Measurements from ENCODE around the gene NT5C1B.
"Not testable (repeated sequence)": the region's sequence is repeated elsewhere in the genome, so short reads cannot be mapped to it uniquely, and the experiment has no call there.

The NT5C1B gene

DNA sequence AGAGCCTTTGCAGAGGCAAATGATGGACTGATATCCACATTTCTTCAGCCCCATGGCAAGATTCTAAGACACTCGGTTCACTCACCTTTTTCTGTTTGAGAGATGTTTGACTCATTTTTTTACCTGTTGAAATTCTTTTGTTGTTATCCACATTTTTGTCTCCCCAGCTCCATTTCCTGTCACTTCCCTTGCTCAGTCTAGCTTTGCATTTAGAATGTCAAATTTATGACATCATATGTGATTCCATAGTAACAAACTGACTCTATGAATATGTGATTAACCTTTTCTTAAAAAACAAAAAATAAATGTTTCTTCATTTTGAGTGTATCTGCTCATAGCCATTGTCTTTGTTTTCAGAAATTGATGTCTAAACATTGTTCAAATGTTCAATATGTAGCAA lies at the start of gene NT5C1B:
NT5C1B (minus strand) TSS at position 216 of the 400 bp plus-strand sequence; CDS start at position 115, 101 bp downstream.
- no peak within 1 kb of the TSS for H3K9ac ChIP-seq (ENCODE audit: low read depth, low read length)

DNA sequence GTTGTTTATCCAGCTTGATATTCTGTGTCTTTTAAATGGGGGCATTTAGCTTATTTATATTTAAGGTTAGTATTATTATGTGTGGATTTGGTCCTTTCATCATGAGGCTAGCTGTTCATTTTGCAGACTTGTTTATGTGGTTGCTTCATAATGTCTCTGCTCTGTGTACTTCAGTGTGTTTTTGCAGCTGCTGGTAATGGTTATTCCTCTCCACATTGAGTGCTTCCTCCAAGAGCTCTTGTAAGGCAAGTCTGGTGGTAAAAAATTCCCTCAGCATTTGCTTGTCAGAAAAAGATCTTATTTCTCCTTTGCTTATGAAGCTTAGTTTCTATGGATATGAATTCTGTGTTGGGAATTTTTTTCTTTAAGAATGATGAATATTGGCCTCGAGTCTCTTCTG lies 47.8 kb upstream of the NT5C1B start:
- Histone ChIP-seq H3K9ac (ENCODE audit: low read depth, low read length) (no peak overlapping the region), H3K27ac (ENCODE audit: low read length) (no peak overlapping the region), H3K4me3 (ENCODE audit: low read length) (no peak overlapping the region), H3K9me3 (ENCODE audit: insufficient read depth, low read depth, low read length) (peaks cover 25% of the 10 kb centered on the region), H3K27me3 (ENCODE audit: insufficient read depth, low read length) (no peaks in the 10 kb centered on the region), H3K4me1 (ENCODE audit: insufficient read depth, low read length) (no peaks in the 10 kb centered on the region), H3K36me3 (ENCODE audit: insufficient read depth, low read depth, low read length) (no peaks in the 10 kb centered on the region)

More for the DNA sequence above, at the start of gene NT5C1B:
- no peaks in the 10 kb centered on the region for H3K27me3 ChIP-seq (ENCODE audit: insufficient read depth, low read length)
- no peak within 1 kb of the TSS for H3K4me3 ChIP-seq (ENCODE audit: low read length)
- H3K27ac ChIP-seq (ENCODE audit: low read length), result no peak within 1 kb of the TSS
- H3K36me3 ChIP-seq (ENCODE audit: insufficient read depth, low read depth, low read length), result no peaks in the 10 kb centered on the region
- H3K9me3 ChIP-seq (ENCODE audit: insufficient read depth, low read depth, low read length), result no peaks in the 10 kb centered on the region
- no peaks in the 10 kb centered on the region for H3K4me1 ChIP-seq (ENCODE audit: insufficient read depth, low read length)

DNA sequence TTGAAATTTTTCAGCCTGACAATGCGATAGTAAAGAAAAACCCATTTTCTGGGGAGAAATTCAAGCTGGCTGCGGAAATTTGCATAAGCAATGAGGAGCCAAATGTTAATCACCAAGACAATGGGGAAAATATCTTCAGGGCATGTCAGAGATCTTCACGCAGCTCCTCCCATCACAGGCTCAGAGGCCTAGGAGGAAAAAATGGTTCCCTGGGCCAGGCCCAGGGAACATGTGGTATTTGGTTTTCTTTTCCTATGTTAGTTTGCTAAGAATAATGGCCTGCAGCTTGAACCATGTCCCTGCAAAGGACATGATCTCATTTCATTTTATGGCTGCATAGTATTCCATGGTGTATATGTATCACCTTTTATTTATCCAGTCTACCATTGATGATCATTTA lies 43.3 kb upstream of the NT5C1B start:
- not testable (repeated sequence) for H3K27ac ChIP-seq (ENCODE audit: low read length); H3K36me3 ChIP-seq (ENCODE audit: insufficient read depth, low read depth, low read length); H3K9ac ChIP-seq (ENCODE audit: low read depth, low read length); H3K4me1 ChIP-seq (ENCODE audit: insufficient read depth, low read length); H3K27me3 ChIP-seq (ENCODE audit: insufficient read depth, low read length); H3K4me3 ChIP-seq (ENCODE audit: low read length)
- H3K9me3 ChIP-seq (ENCODE audit: insufficient read depth, low read depth, low read length), result peaks cover 36% of the 10 kb centered on the region

DNA sequence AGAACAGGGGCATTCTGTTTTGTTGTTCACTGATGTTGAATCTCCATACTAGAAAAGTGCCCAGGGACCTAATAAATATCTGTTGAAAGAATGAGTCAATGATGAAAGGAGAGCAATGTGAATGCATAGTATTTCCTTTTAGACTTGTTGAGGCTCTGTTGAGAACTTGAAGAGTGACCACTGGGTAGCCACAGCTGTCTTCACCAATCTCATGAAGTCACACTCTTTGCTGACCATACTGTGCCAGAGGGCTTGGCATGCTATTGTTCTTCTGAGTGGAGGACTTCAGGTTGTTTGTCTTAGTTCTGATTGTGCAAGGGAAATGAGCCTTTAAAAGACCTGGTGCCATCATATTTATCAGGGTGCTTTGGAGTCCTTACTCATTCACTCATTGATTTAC lies 41.6 kb upstream of the NT5C1B start:
- no peak overlapping the region for H3K27ac ChIP-seq (ENCODE audit: low read length)
- H3K9me3 ChIP-seq (ENCODE audit: insufficient read depth, low read depth, low read length), result peaks cover 31% of the 10 kb centered on the region
- H3K4me1 ChIP-seq (ENCODE audit: insufficient read depth, low read length), result no peaks in the 10 kb centered on the region
- H3K9ac ChIP-seq (ENCODE audit: low read depth, low read length), result no peak overlapping the region
- no peaks in the 10 kb centered on the region for H3K27me3 ChIP-seq (ENCODE audit: insufficient read depth, low read length)
- no peak overlapping the region for H3K4me3 ChIP-seq (ENCODE audit: low read length)
- H3K36me3 ChIP-seq (ENCODE audit: insufficient read depth, low read depth, low read length), result no peaks in the 10 kb centered on the region

DNA sequence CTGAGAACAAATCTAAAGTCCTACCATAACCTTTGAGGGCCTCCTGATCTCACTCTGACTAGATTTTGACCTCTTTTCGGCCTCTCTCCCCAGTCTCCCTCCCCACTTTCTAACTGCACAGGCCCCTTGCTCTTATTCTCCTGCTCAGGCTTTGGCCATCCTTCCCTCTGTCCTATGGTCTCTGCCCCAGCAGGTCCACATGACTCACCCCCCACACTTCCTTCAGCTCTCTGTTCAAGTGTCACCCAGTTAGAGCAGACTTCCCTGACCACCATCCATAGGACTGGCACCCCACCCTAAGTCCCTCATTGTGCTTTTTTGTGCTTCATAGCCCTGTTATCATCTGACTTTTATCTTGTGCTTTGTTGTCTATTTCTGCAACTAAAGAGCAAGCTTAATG lies 41.2 kb upstream of the NT5C1B start:
- no peak overlapping the region for H3K27ac ChIP-seq (ENCODE audit: low read length)
- H3K27me3 ChIP-seq (ENCODE audit: insufficient read depth, low read length), result no peaks in the 10 kb centered on the region
- H3K9me3 ChIP-seq (ENCODE audit: insufficient read depth, low read depth, low read length), result peaks cover 31% of the 10 kb centered on the region
- H3K4me3 ChIP-seq (ENCODE audit: low read length), result no peak overlapping the region
- no peaks in the 10 kb centered on the region for H3K4me1 ChIP-seq (ENCODE audit: insufficient read depth, low read length)
- no peaks in the 10 kb centered on the region for H3K36me3 ChIP-seq (ENCODE audit: insufficient read depth, low read depth, low read length)
- no peak overlapping the region for H3K9ac ChIP-seq (ENCODE audit: low read depth, low read length)

DNA sequence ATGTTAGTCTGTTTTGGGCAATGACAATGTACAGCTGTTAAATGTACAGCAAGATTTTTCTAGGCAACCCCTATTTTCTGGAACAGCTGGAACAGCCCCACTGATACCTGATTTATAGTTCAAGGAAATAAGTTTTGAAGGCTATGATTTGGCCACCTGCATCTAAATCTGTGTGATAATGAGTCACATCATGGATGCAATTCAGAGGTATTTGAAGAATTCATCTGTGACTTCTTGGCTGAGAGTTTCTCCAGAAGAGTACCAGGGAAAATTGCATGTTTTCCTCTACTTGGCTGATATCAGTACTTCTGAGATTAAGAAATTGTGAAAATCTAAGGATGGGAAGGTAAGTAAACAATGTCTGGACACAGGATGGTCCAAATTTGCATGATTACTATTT lies 40.7 kb upstream of the NT5C1B start:
- no peak overlapping the region for H3K27ac ChIP-seq (ENCODE audit: low read length)
- peaks cover 31% of the 10 kb centered on the region for H3K9me3 ChIP-seq (ENCODE audit: insufficient read depth, low read depth, low read length)
- no peaks in the 10 kb centered on the region for H3K36me3 ChIP-seq (ENCODE audit: insufficient read depth, low read depth, low read length)
- H3K27me3 ChIP-seq (ENCODE audit: insufficient read depth, low read length), result no peaks in the 10 kb centered on the region
- no peak overlapping the region for H3K4me3 ChIP-seq (ENCODE audit: low read length)
- no peak overlapping the region for H3K9ac ChIP-seq (ENCODE audit: low read depth, low read length)
- no peaks in the 10 kb centered on the region for H3K4me1 ChIP-seq (ENCODE audit: insufficient read depth, low read length)

DNA sequence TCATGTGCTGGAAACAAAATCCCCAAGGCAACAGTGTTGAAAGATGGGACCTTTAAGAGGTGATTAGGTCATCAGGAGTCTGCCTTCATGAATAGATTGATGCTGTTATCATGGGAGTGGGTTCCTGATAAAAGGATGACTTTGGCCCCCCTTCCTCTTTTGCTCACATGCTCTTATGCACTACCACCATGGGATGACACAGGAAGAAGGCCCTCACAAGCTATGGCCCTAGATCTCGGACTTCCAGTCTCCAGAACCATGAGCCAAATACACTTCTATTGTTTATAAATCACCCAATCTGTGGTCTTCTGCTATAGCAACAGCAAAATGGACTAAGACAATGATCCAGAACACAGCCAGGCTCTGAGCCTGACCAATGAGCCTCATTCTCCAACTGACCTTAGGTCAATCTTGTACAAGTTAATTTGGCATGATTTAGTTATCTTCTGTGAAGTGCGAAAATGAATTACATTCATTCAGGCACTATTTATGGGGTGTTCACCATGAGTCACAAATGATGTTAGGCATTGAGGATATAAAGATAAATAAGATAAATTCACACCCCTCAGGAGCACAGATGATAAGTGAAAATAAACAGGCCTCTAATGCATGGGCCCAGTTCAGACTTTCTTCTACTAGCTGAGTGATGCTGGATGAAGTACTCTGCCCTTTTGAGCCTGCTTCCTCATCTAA lies 37.7 kb upstream of the NT5C1B start:
- Histone ChIP-seq H3K9me3 (ENCODE audit: insufficient read depth, low read depth, low read length) (peaks cover 10% of the 10 kb centered on the region; the same call in 1 of the 2 replicates), H3K4me1 (ENCODE audit: insufficient read depth, low read length) (no peaks in the 10 kb centered on the region), H3K27ac (ENCODE audit: low read length) (no peak overlapping the region), H3K27me3 (ENCODE audit: insufficient read depth, low read length) (no peaks in the 10 kb centered on the region), H3K9ac (ENCODE audit: low read depth, low read length) (no peak overlapping the region), H3K4me3 (ENCODE audit: low read length) (no peak overlapping the region), H3K36me3 (ENCODE audit: insufficient read depth, low read depth, low read length) (no peaks in the 10 kb centered on the region)

DNA sequence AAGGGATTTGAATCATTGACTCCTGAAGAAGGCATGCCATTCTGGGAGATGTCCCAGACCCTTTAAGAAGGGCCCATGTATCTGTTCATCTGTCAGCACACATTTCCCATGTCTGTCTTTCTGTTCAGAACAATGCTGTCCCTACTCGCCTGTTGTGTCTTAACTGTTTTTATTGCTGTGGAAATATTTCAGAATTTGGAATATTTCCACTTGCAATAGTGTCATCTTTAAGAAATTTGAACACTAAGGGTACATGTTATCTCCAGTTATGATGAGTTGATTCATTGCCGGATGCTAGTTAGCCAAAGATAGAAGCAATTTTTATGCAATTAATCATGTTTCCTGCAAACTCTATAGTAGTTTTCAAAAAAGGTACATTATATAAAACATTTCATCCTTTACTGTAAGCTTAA lies 36.9 kb upstream of the NT5C1B start:
- H3K4me3 ChIP-seq (ENCODE audit: low read length), result no peak overlapping the region
- H3K27me3 ChIP-seq (ENCODE audit: insufficient read depth, low read length), result no peaks in the 10 kb centered on the region
- H3K36me3 ChIP-seq (ENCODE audit: insufficient read depth, low read depth, low read length), result no peaks in the 10 kb centered on the region
- no peak overlapping the region for H3K9ac ChIP-seq (ENCODE audit: low read depth, low read length)
- H3K9me3 ChIP-seq (ENCODE audit: insufficient read depth, low read depth, low read length), result peaks cover 3% of the 10 kb centered on the region; the same call in 1 of the 2 replicates
- H3K4me1 ChIP-seq (ENCODE audit: insufficient read depth, low read length), result no peaks in the 10 kb centered on the region
- no peak overlapping the region for H3K27ac ChIP-seq (ENCODE audit: low read length)

DNA sequence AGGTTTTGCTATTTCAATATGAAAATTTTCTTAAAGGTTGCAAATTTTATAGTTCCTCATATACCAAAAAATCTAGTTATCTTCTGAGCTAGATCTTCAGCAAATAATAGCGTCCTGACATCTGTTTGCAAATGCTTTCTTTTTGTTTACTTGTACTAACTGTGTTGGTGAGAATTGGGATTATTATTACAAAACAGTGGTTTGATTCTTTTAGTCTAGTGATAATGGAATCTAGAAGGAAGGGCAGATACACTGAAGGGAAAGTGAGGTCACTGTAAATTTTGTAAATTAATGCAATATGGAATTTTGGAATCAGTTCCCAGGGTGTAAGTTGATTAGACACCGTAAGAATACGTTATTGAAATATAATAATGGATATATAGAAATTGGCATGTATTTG lies 36.2 kb upstream of the NT5C1B start:
- no peaks in the 10 kb centered on the region for H3K9me3 ChIP-seq (ENCODE audit: insufficient read depth, low read depth, low read length)
- no peaks in the 10 kb centered on the region for H3K4me1 ChIP-seq (ENCODE audit: insufficient read depth, low read length)
- H3K27me3 ChIP-seq (ENCODE audit: insufficient read depth, low read length), result no peaks in the 10 kb centered on the region
- no peak overlapping the region for H3K4me3 ChIP-seq (ENCODE audit: low read length)
- no peaks in the 10 kb centered on the region for H3K36me3 ChIP-seq (ENCODE audit: insufficient read depth, low read depth, low read length)
- H3K27ac ChIP-seq (ENCODE audit: low read length), result no peak overlapping the region
- H3K9ac ChIP-seq (ENCODE audit: low read depth, low read length), result no peak overlapping the region

DNA sequence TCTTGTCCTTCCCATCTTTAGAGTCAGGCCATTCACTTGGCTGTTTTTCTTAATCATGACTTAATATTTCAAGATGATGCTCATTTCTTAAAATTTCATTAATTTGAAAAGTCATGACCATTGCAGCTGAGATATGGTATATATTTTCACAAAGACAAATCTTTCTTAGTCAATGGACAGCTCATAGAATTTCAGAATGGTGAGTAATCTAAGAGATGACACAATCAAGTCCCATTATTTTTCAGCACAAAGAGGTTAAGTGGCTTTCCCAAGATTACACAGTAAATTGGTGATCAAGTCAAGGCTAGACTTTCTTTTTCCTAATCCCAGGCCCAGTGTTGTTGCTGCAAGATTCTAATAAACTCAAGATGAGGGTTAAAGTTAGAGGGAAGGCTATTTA lies 34.4 kb upstream of the NT5C1B start:
- Histone ChIP-seq H3K4me3 (ENCODE audit: low read length) (no peak overlapping the region), H3K9me3 (ENCODE audit: insufficient read depth, low read depth, low read length) (no peaks in the 10 kb centered on the region), H3K27me3 (ENCODE audit: insufficient read depth, low read length) (no peaks in the 10 kb centered on the region), H3K27ac (ENCODE audit: low read length) (no peak overlapping the region), H3K36me3 (ENCODE audit: insufficient read depth, low read depth, low read length) (no peaks in the 10 kb centered on the region), H3K9ac (ENCODE audit: low read depth, low read length) (no peak overlapping the region), H3K4me1 (ENCODE audit: insufficient read depth, low read length) (no peaks in the 10 kb centered on the region)

DNA sequence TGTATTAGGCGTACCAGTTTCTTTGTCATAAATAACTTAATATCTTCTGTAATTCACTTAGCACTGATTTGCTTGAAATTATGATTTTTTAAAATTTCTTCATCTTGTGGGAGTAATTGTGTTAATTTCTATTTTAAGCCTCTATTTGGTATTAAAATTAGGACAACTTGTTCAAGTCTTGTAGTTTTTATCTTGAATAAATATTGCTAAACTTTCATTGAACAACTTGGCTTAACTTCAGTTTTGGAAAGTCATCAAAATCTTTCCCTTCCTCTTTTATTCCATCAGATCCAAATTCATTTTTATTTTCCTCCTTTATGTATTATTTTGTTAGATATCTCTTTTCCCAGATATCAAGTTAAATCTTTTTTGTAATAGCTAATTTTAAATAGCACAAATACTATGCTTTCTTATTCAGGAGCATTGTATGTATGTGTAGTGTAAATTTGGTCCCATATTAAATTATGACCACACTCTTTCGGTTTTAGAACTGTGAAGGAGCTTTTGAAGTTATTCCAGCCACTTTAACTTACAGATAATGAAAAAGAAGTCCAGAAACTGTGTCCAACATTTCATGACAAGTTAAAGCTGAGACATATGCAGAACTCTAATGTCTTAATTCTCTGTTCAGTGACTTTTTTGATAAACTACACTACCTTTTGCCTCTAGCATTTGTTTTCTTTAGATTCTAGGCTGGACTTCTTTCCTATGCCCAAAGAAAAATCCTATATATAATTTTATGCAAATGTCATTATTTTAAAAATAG lies 31.7 kb upstream of the NT5C1B start:
- H3K9me3 ChIP-seq (ENCODE audit: insufficient read depth, low read depth, low read length), result peaks cover 5% of the 10 kb centered on the region; the same call in 1 of the 2 replicates
- H3K36me3 ChIP-seq (ENCODE audit: insufficient read depth, low read depth, low read length), result no peaks in the 10 kb centered on the region
- H3K27me3 ChIP-seq (ENCODE audit: insufficient read depth, low read length), result no peaks in the 10 kb centered on the region

DNA sequence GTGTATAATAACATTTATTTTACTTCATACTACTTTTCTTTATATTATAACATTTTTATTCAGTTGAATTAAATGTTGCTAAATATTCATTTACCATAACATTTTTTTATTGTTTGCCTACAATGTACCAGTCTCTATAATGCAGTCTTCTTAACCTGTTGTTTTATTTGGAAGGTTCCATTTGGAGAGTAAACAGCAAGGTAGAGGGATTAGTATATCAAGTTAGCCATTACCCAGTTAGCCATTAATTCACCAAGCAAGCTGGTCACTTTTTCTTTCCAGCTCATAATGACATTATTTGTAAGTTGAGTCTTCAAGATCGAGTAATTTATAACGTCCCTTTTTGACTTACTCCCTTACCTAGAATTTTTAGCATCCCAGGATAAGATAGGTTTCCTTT lies 29.7 kb upstream of the NT5C1B start:
- H3K4me1 ChIP-seq (ENCODE audit: insufficient read depth, low read length), result no peaks in the 10 kb centered on the region
- no peak overlapping the region for H3K27ac ChIP-seq (ENCODE audit: low read length)
- no peak overlapping the region for H3K4me3 ChIP-seq (ENCODE audit: low read length)
- peaks cover 5% of the 10 kb centered on the region; the same call in 1 of the 2 replicates for H3K9me3 ChIP-seq (ENCODE audit: insufficient read depth, low read depth, low read length)
- H3K27me3 ChIP-seq (ENCODE audit: insufficient read depth, low read length), result no peaks in the 10 kb centered on the region
- no peaks in the 10 kb centered on the region for H3K36me3 ChIP-seq (ENCODE audit: insufficient read depth, low read depth, low read length)
- H3K9ac ChIP-seq (ENCODE audit: low read depth, low read length), result no peak overlapping the region

More for the DNA sequence above, 31.7 kb upstream of the NT5C1B start:
- no peak overlapping the region for H3K4me3 ChIP-seq (ENCODE audit: low read length)
- no peak overlapping the region for H3K27ac ChIP-seq (ENCODE audit: low read length)
- H3K4me1 ChIP-seq (ENCODE audit: insufficient read depth, low read length), result no peaks in the 10 kb centered on the region
- H3K9ac ChIP-seq (ENCODE audit: low read depth, low read length), result no peak overlapping the region
